Lower lobe of right lung (tissue), 2 donors: ENCODE data around the gene SLC9A8. TPM values are rescaled to one million over a fixed set of nuclear protein-coding genes. Genes with fewer than 3 reads are reported as not detected.
A peak's percentile ranks its signal among the peaks of the same experiment; 100 is the strongest.

ENCODE experiments used
- ATAC-seq, 2 donors: fragments of 200-7000 bp; cut with Tn5 transposase; one replicate each; pipeline ENCODE4 v1.9.1; 2020 to 2022; ENCODE audit warnings: mild to moderate bottlenecking in 2 of 2, moderate library complexity in 2 of 2
- DNase-seq: peaks from one replicate; pipeline ENCODE4 v3.0.0-alpha.2; 2020
- H3K27ac ChIP-seq: fragments of 200-600 bp; one replicate; pipeline ENCODE4 v1.8.0; 2022
- H3K27me3 ChIP-seq: fragments of 200-600 bp; one replicate; pipeline ENCODE4 v1.8.0; 2022; ENCODE audit warnings: low read depth
- H3K36me3 ChIP-seq: fragments of 200-600 bp; one replicate; pipeline ENCODE4 v1.8.0; 2022; ENCODE audit warnings: mild to moderate bottlenecking
- H3K4me1 ChIP-seq: fragments of 200-600 bp; one replicate; pipeline ENCODE4 v1.8.0; 2022
- H3K4me3 ChIP-seq: fragments of 200-600 bp; one replicate; pipeline ENCODE4 v1.8.0; 2022; ENCODE audit warnings: mild to moderate bottlenecking
- H3K9me3 ChIP-seq: fragments of 200-600 bp; one replicate; pipeline ENCODE4 v1.8.0; 2022
- CTCF ChIP-seq: fragments of 200-600 bp; IDR thresholded peaks from one replicate; pipeline ENCODE4 v1.8.0; 2022; ENCODE audit warnings: antibody characterized with exemption, mild to moderate bottlenecking
- intact Hi-C: fragments of 100-400 bp; cut with DNase I; formaldehyde crosslinking; loops from one replicate; pipeline ENCODE4 v1.11.0; 2022
- total RNA-seq: library from RNA; stranded (reverse); fragmentation: NEBNext Ultra II Directional; extraction: Animal tissue kit (Norgen Biotek cat#: 25700); gene quantifications from one replicate; pipeline ENCODE4 v1.2.1, GENCODE V29; 2021
- donor health status: DM: no; HTN: yes; CAD: no; lungs with severe emphysema.

The SLC9A8 gene
- total RNA-seq, 1 donor from 2014 or later: 17.7 TPM

- H3K27ac ChIP-seq: peak overlapping the region; percentile 77
- peaks cover 57% of the 10 kb centered on the region for H3K4me1 ChIP-seq
- intact Hi-C loops: no loop called here
- TF ChIP-seq CTCF: no peak
- ATAC-seq (peak; percentile 1 to 22), DNase-seq (no peak)
- no peaks in the 10 kb centered on the region for H3K9me3 ChIP-seq
- H3K27me3 ChIP-seq: no peaks in the 10 kb centered on the region
- no peak overlapping the region for H3K4me3 ChIP-seq
- peaks cover 57% of the 10 kb centered on the region for H3K36me3 ChIP-seq
Observed at GRCh38 chr20:49887251-49888211, 74.9 kb downstream of the SLC9A8 start.

GRCh38 chr20:49888212-49889000 lies 75.8 kb downstream of the SLC9A8 start:
- intact Hi-C loops: no loop called here
- peak; percentile 28 to 33 for ATAC-seq
- H3K4me1 ChIP-seq: peaks cover 66% of the 10 kb centered on the region

GRCh38 chr20:49889001-49889934 lies 76.6 kb downstream of the SLC9A8 start:
- intact Hi-C loops: no loop called here
- H3K9me3 ChIP-seq: no peaks in the 10 kb centered on the region
- H3K4me1 ChIP-seq: peaks cover 74% of the 10 kb centered on the region
- ATAC-seq: peak in 1 of 2 donors; percentile 4
- H3K27ac ChIP-seq: peak overlapping the region; percentile 64
- peaks cover 46% of the 10 kb centered on the region for H3K36me3 ChIP-seq
- H3K4me3 ChIP-seq: no peak overlapping the region
- no peak for DNase-seq
- no peak for TF ChIP-seq CTCF
- no peaks in the 10 kb centered on the region for H3K27me3 ChIP-seq

More at GRCh38 chr20:49888212-49889000, 75.8 kb downstream of the SLC9A8 start:
- TF ChIP-seq CTCF: peak; percentile 69
- peak overlapping the region; percentile 77 for H3K27ac ChIP-seq
- no peak for DNase-seq
- H3K4me3 ChIP-seq: no peak overlapping the region
- H3K27me3 ChIP-seq: no peaks in the 10 kb centered on the region
- H3K9me3 ChIP-seq: no peaks in the 10 kb centered on the region
- H3K36me3 ChIP-seq: peaks cover 52% of the 10 kb centered on the region

GRCh38 chr20:49889935-49890333 lies 77.3 kb downstream of the SLC9A8 start:
- H3K9me3 ChIP-seq: no peaks in the 10 kb centered on the region
- no peak for ATAC-seq
- H3K27ac ChIP-seq: no peak overlapping the region
- no peaks in the 10 kb centered on the region for H3K27me3 ChIP-seq
- H3K4me3 ChIP-seq: no peak overlapping the region
- no peak for DNase-seq
- peaks cover 39% of the 10 kb centered on the region for H3K36me3 ChIP-seq
- intact Hi-C loops: no loop called here
- TF ChIP-seq CTCF: peak; percentile 38
- H3K4me1 ChIP-seq: peaks cover 81% of the 10 kb centered on the region
